GM12878 (cell line): ENCODE data around the gene REPS1. TPM values are rescaled to one million over a fixed set of nuclear protein-coding genes. Genes with fewer than 3 reads are reported as not detected.
A peak's percentile ranks its signal among the peaks of the same experiment; 100 is the strongest.

Experiments used
- BACH1 ChIP-seq: fragments of 450-650 bp; IDR thresholded peaks from 2 replicates; pipeline ENCODE4 v1.6.1; 2017; ENCODE audit warnings: mild to moderate bottlenecking, borderline replicate concordance
- BHLHE40 ChIP-seq, 2 experiments: fragments of 450-650 bp in 1 of 2; IDR thresholded peaks; 2 replicates each; pipeline ENCODE4 v1.6.1; 2011 to 2017; ENCODE audit warnings: low read depth in 2 of 2, borderline replicate concordance in 1 of 2, improper control_type of control experiment in 1 of 2, low read length in 1 of 2, mild to moderate bottlenecking in 1 of 2
- CHD2 ChIP-seq: IDR thresholded peaks from 2 replicates; pipeline ENCODE4 v1.6.1; 2011; ENCODE audit warnings: low read depth, low read length, improper control_type of control experiment, borderline replicate concordance
- HDGF ChIP-seq: fragments of 450-650 bp; IDR thresholded peaks from 2 replicates; pipeline ENCODE4 v1.6.1; 2016; ENCODE audit warnings: antibody characterized with exemption
- IKZF1 ChIP-seq: fragments of 450-650 bp; conservative IDR thresholded peaks from 2 replicates; pipeline ENCODE4 v1.6.1; 2017; ENCODE audit warnings: antibody characterized with exemption, mild to moderate bottlenecking
- IRF3 ChIP-seq: fragments of 450-650 bp; IDR thresholded peaks from 2 replicates; pipeline ENCODE4 v1.6.1; 2014; ENCODE audit warnings: mild to moderate bottlenecking
- MAX ChIP-seq: IDR thresholded peaks from 2 replicates; pipeline ENCODE4 v1.6.1; 2012; ENCODE audit warnings: low read depth, low read length, improper control_type of control experiment
- MTA2 ChIP-seq: fragments of 450-650 bp; IDR thresholded peaks from 2 replicates; pipeline ENCODE4 v1.6.1; 2016; ENCODE audit warnings: low read depth, mild to moderate bottlenecking, moderate library complexity
- NR2C1 ChIP-seq: fragments of 450-650 bp; IDR thresholded peaks from 2 replicates; pipeline ENCODE4 v1.6.1; 2017; ENCODE audit warnings: antibody characterized with exemption, mild to moderate bottlenecking, moderate library complexity
- NR2C2 ChIP-seq: IDR thresholded peaks from 2 replicates; pipeline ENCODE4 v1.6.1; 2011; ENCODE audit warnings: borderline replicate concordance, low read depth; ENCODE audit not compliant: control insufficient read depth, insufficient read length
- PML ChIP-seq: IDR thresholded peaks from 2 replicates; pipeline ENCODE4 v1.6.1; 2012; ENCODE audit warnings: low read length, inconsistent platforms
- RCOR1 ChIP-seq: conservative IDR thresholded peaks from 2 replicates; pipeline ENCODE4 v1.6.1; 2012; ENCODE audit warnings: low read depth, low read length, improper control_type of control experiment
- RFX5 ChIP-seq: IDR thresholded peaks from 2 replicates; pipeline ENCODE4 v1.6.1; 2011; ENCODE audit warnings: low read depth, low read length, improper control_type of control experiment
- SMAD5 ChIP-seq: IDR thresholded peaks from 2 replicates; pipeline ENCODE4 v1.6.1; 2016; ENCODE audit warnings: antibody characterized with exemption, low read depth
- SMC3 ChIP-seq: IDR thresholded peaks from 2 replicates; pipeline ENCODE4 v1.6.1; 2011; ENCODE audit warnings: low read length, improper control_type of control experiment, borderline replicate concordance
- ZNF217 ChIP-seq: fragments of 450-650 bp; IDR thresholded peaks from 2 replicates; pipeline ENCODE4 v1.6.1; 2017; ENCODE audit warnings: antibody characterized with exemption, mild to moderate bottlenecking
- ZNF24 ChIP-seq: fragments of 450-650 bp; IDR thresholded peaks from 2 replicates; pipeline ENCODE4 v1.6.1; 2017; ENCODE audit warnings: antibody characterized with exemption, mild to moderate bottlenecking
- ZZZ3 ChIP-seq: IDR thresholded peaks from 2 replicates; pipeline ENCODE4 v1.6.1; 2011; ENCODE audit warnings: low read depth; ENCODE audit not compliant: control insufficient read depth, insufficient read length
- polyA plus RNA-seq, 11 experiments: library from polyadenylated mRNA; depleted of rRNA in 4 of 11; unstranded in 6 of 11; stranded (reverse) in 5 of 11; fragments of >200 nt; fragmentation: Nextera tagmentation in 4 of 11; fragmentation: Illumina TruSeq in 1 of 11; extraction: Ambion mirVana in 4 of 11; extraction: Trizol in 1 of 11; gene quantifications; 1 replicate in 1 of 11; 2 replicates in 10 of 11; pipeline versions ENCODE4 v1.2.1 to v1.2.3, GENCODE V29; 2011 to 2016; ENCODE audit warnings: inconsistent platforms in 2 of 11, missing spikeins in 2 of 11, low read depth in 1 of 11
- total RNA-seq, 4 experiments: library from RNA; depleted of rRNA in 3 of 4; stranded (reverse); fragments of >200 nt in 3 of 4; fragmentation: Illumina TruSeq in 1 of 4; extraction: Trizol in 1 of 4; gene quantifications; 2 replicates each; pipeline versions ENCODE4 v1.2.1 to v1.2.3, GENCODE V29; 2013 to 2021
- TF ChIP-seq, protein P1 (sequence below): fragments of 450-650 bp; IDR thresholded peaks from 2 replicates; pipeline ENCODE4 v1.6.1; 2018; ENCODE audit warnings: borderline replicate concordance, mild to moderate bottlenecking; ENCODE audit not compliant: partially characterized antibody
- TF ChIP-seq, protein P2 (sequence below): IDR thresholded peaks from 2 replicates; pipeline ENCODE4 v1.6.1; 2012; ENCODE audit warnings: improper control_type of control experiment, low read depth, low read length; ENCODE audit not compliant: insufficient replicate concordance
- TF ChIP-seq, protein P3 (sequence below): IDR thresholded peaks from 2 replicates; pipeline ENCODE4 v1.6.1; 2012; ENCODE audit warnings: low read depth, low read length, improper control_type of control experiment

REPS1 gene
- total and polyA plus RNA-seq, 10 of the 15 experiments (the other 5 are each of a cell fraction or from before 2014, with no cell fraction given), result 13.7 to 59.3 (median 31.7) TPM

- TF ChIP-seq, protein P1, sequence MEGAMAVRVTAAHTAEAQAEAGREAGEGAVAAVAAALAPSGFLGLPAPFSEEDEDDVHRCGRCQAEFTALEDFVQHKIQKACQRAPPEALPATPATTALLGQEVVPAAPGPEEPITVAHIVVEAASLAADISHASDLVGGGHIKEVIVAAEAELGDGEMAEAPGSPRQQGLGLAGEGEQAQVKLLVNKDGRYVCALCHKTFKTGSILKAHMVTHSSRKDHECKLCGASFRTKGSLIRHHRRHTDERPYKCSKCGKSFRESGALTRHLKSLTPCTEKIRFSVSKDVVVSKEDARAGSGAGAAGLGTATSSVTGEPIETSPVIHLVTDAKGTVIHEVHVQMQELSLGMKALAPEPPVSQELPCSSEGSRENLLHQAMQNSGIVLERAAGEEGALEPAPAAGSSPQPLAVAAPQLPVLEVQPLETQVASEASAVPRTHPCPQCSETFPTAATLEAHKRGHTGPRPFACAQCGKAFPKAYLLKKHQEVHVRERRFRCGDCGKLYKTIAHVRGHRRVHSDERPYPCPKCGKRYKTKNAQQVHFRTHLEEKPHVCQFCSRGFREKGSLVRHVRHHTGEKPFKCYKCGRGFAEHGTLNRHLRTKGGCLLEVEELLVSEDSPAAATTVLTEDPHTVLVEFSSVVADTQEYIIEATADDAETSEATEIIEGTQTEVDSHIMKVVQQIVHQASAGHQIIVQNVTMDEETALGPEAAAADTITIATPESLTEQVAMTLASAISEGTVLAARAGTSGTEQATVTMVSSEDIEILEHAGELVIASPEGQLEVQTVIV, result no peak
- TF ChIP-seq SMC3 (0 out of 2 replicates have a peak, but pooled peaks have one; percentile 3), BACH1 (no peak), MAX (no peak), ZNF217 (no peak; the same call in 1 of the 2 replicates), RCOR1 (no peak), IKZF1 (peak; percentile 87), ZNF24 (peak; percentile 82), RFX5 (no peak), NR2C1 (no peak), IRF3 (no peak), SMAD5 (no peak), BHLHE40 (IDR thresholded peaks at IDR 0.05; ENCODE audit: borderline replicate concordance in 1 of 2, low read depth in 2 of 2, low read length in 1 of 2) (no peak; a peak in 1 of 4 replicates), HDGF (no peak), MTA2 (peak; percentile 96), NR2C2 (no peak), CHD2 (peak; percentile 32; the same call in 1 of the 2 replicates), ZZZ3 (no peak), PML (0 out of 2 replicates have a peak, but pooled peaks have one; percentile 61)
- TF ChIP-seq, protein P2, sequence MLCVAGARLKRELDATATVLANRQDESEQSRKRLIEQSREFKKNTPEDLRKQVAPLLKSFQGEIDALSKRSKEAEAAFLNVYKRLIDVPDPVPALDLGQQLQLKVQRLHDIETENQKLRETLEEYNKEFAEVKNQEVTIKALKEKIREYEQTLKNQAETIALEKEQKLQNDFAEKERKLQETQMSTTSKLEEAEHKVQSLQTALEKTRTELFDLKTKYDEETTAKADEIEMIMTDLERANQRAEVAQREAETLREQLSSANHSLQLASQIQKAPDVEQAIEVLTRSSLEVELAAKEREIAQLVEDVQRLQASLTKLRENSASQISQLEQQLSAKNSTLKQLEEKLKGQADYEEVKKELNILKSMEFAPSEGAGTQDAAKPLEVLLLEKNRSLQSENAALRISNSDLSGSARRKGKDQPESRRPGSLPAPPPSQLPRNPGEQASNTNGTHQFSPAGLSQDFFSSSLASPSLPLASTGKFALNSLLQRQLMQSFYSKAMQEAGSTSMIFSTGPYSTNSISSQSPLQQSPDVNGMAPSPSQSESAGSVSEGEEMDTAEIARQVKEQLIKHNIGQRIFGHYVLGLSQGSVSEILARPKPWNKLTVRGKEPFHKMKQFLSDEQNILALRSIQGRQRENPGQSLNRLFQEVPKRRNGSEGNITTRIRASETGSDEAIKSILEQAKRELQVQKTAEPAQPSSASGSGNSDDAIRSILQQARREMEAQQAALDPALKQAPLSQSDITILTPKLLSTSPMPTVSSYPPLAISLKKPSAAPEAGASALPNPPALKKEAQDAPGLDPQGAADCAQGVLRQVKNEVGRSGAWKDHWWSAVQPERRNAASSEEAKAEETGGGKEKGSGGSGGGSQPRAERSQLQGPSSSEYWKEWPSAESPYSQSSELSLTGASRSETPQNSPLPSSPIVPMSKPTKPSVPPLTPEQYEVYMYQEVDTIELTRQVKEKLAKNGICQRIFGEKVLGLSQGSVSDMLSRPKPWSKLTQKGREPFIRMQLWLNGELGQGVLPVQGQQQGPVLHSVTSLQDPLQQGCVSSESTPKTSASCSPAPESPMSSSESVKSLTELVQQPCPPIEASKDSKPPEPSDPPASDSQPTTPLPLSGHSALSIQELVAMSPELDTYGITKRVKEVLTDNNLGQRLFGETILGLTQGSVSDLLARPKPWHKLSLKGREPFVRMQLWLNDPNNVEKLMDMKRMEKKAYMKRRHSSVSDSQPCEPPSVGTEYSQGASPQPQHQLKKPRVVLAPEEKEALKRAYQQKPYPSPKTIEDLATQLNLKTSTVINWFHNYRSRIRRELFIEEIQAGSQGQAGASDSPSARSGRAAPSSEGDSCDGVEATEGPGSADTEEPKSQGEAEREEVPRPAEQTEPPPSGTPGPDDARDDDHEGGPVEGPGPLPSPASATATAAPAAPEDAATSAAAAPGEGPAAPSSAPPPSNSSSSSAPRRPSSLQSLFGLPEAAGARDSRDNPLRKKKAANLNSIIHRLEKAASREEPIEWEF, result peak; percentile 81
- TF ChIP-seq, protein P3, sequence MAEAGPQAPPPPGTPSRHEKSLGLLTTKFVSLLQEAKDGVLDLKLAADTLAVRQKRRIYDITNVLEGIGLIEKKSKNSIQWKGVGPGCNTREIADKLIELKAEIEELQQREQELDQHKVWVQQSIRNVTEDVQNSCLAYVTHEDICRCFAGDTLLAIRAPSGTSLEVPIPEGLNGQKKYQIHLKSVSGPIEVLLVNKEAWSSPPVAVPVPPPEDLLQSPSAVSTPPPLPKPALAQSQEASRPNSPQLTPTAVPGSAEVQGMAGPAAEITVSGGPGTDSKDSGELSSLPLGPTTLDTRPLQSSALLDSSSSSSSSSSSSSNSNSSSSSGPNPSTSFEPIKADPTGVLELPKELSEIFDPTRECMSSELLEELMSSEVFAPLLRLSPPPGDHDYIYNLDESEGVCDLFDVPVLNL, result no peak
These were observed 105.6 kb downstream of the REPS1 start (continued) for GRCh38 chr6:138882369-138883017.
